ENCODE data around the gene HAPSTR1. TPM values are rescaled to one million over a fixed set of nuclear protein-coding genes. Genes with fewer than 3 reads are reported as not detected.

Gene HAPSTR1
- polyA plus RNA-seq, 4 donors = 11.6 to 31.8 (median 15.0) TPM

- 92 to 98% (median 94%) methylated on average over 3 of the region's 3 CpGs for WGBS, 3 donors
- no peaks in the 10 kb centered on the region for H3K9me3 ChIP-seq (ENCODE audit: control insufficient read depth in 2 of 2, insufficient read depth in 1 of 2, low read depth in 1 of 2, low read length in 1 of 2)
- H3K4me3 ChIP-seq (ENCODE audit: low read depth in 1 of 3, low read length in 3 of 3) = no peak overlapping the region
- H3K27me3 ChIP-seq (ENCODE audit: control insufficient read depth in 3 of 3, insufficient read depth in 3 of 3, low read length in 3 of 3) = no peaks in the 10 kb centered on the region
- FAIRE-seq (no peak), DNase-seq (no peak)
- no peak overlapping the region for H3K27ac ChIP-seq (ENCODE audit: low read depth in 1 of 3, low read length in 2 of 3)
- H3K36me3 ChIP-seq (ENCODE audit: control insufficient read depth in 3 of 3, insufficient read depth in 2 of 3, low read depth in 1 of 3, low read length in 3 of 3) = peaks cover 7 to 14% (median 12%) of the 10 kb centered on the region in 3 donors
- peaks cover 9 to 26% (median 13%) of the 10 kb centered on the region in 3 donors for H3K4me1 ChIP-seq (ENCODE audit: control insufficient read depth in 3 of 3, insufficient read depth in 2 of 3, low read depth in 1 of 3, low read length in 2 of 3)
Observed at GRCh38 chr16:9114842-9115241, 23.4 kb downstream of the HAPSTR1 start.

- H3K27me3 ChIP-seq (ENCODE audit: control insufficient read depth in 3 of 3, insufficient read depth in 3 of 3, low read length in 3 of 3) = no peaks in the 10 kb centered on the region
- FAIRE-seq = no peak
- WGBS, 3 donors = 82 to 89% (median 83%) methylated on average over 3 of the region's 3 CpGs
- no peak for DNase-seq
- H3K27ac ChIP-seq (ENCODE audit: low read depth in 1 of 3, low read length in 2 of 3) = no peak overlapping the region
- no peaks in the 10 kb centered on the region for H3K9me3 ChIP-seq (ENCODE audit: control insufficient read depth in 2 of 2, insufficient read depth in 1 of 2, low read depth in 1 of 2, low read length in 1 of 2)
- H3K4me3 ChIP-seq (ENCODE audit: low read depth in 1 of 3, low read length in 3 of 3) = no peak overlapping the region
- peaks cover 9 to 25% (median 13%) of the 10 kb centered on the region in 3 donors for H3K4me1 ChIP-seq (ENCODE audit: control insufficient read depth in 3 of 3, insufficient read depth in 2 of 3, low read depth in 1 of 3, low read length in 2 of 3)
- H3K36me3 ChIP-seq (ENCODE audit: control insufficient read depth in 3 of 3, insufficient read depth in 2 of 3, low read depth in 1 of 3, low read length in 3 of 3) = peaks cover 10 to 14% (median 14%) of the 10 kb centered on the region in 3 donors
Observed at GRCh38 chr16:9115277-9115676, 23.8 kb downstream of the HAPSTR1 start.

GRCh38 chr16:9116141-9116540 is 24.7 kb downstream of the HAPSTR1 start:
- 98 to 100% (median 98%) methylated on average over 2 of the region's 2 CpGs for WGBS, 3 donors
- Histone ChIP-seq H3K27me3 (ENCODE audit: control insufficient read depth in 3 of 3, insufficient read depth in 3 of 3, low read length in 3 of 3) (no peaks in the 10 kb centered on the region), H3K36me3 (ENCODE audit: control insufficient read depth in 3 of 3, insufficient read depth in 2 of 3, low read depth in 1 of 3, low read length in 3 of 3) (peaks cover 10 to 18% (median 14%) of the 10 kb centered on the region in 3 donors), H3K27ac (ENCODE audit: low read depth in 1 of 3, low read length in 2 of 3) (no peak overlapping the region), H3K4me1 (ENCODE audit: control insufficient read depth in 3 of 3, insufficient read depth in 2 of 3, low read depth in 1 of 3, low read length in 2 of 3) (peaks cover 9 to 22% (median 13%) of the 10 kb centered on the region in 3 donors), H3K4me3 (ENCODE audit: low read depth in 1 of 3, low read length in 3 of 3) (no peak overlapping the region), H3K9me3 (ENCODE audit: control insufficient read depth in 2 of 2, insufficient read depth in 1 of 2, low read depth in 1 of 2, low read length in 1 of 2) (no peaks in the 10 kb centered on the region)
- no peak for FAIRE-seq
- no peak for DNase-seq

- H3K36me3 ChIP-seq (ENCODE audit: control insufficient read depth in 3 of 3, insufficient read depth in 2 of 3, low read depth in 1 of 3, low read length in 3 of 3) = peaks cover 12 to 28% (median 14%) of the 10 kb centered on the region in 3 donors
- no peak for FAIRE-seq
Observed at GRCh38 chr16:9118170-9118569, 26.7 kb downstream of the HAPSTR1 start.

GRCh38 chr16:9119795-9120194 is 28.4 kb downstream of the HAPSTR1 start:
- DNase-seq (no peak), FAIRE-seq (no peak)
- H3K4me1 ChIP-seq (ENCODE audit: control insufficient read depth in 3 of 3, insufficient read depth in 2 of 3, low read depth in 1 of 3, low read length in 2 of 3) = peaks cover 11 to 18% (median 17%) of the 10 kb centered on the region in 3 donors
- 53 to 78% (median 78%) methylated on average over 3 of the region's 3 CpGs for WGBS, 3 donors
- peaks cover 10 to 33% (median 12%) of the 10 kb centered on the region in 3 donors for H3K36me3 ChIP-seq (ENCODE audit: control insufficient read depth in 3 of 3, insufficient read depth in 2 of 3, low read depth in 1 of 3, low read length in 3 of 3)
- no peak overlapping the region for H3K27ac ChIP-seq (ENCODE audit: low read depth in 1 of 3, low read length in 2 of 3)
- H3K27me3 ChIP-seq (ENCODE audit: control insufficient read depth in 3 of 3, insufficient read depth in 3 of 3, low read length in 3 of 3) = no peaks in the 10 kb centered on the region
- H3K4me3 ChIP-seq (ENCODE audit: low read depth in 1 of 3, low read length in 3 of 3) = no peak overlapping the region
- H3K9me3 ChIP-seq (ENCODE audit: control insufficient read depth in 2 of 2, insufficient read depth in 1 of 2, low read depth in 1 of 2, low read length in 1 of 2) = no peaks in the 10 kb centered on the region

More at GRCh38 chr16:9118170-9118569, 26.7 kb downstream of the HAPSTR1 start:
- Histone ChIP-seq H3K27ac (ENCODE audit: low read depth in 1 of 3, low read length in 2 of 3) (no peak overlapping the region), H3K4me1 (ENCODE audit: control insufficient read depth in 3 of 3, insufficient read depth in 2 of 3, low read depth in 1 of 3, low read length in 2 of 3) (peaks cover 8 to 24% (median 12%) of the 10 kb centered on the region in 3 donors), H3K4me3 (ENCODE audit: low read depth in 1 of 3, low read length in 3 of 3) (no peak overlapping the region), H3K9me3 (ENCODE audit: control insufficient read depth in 2 of 2, insufficient read depth in 1 of 2, low read depth in 1 of 2, low read length in 1 of 2) (no peaks in the 10 kb centered on the region), H3K27me3 (ENCODE audit: control insufficient read depth in 3 of 3, insufficient read depth in 3 of 3, low read length in 3 of 3) (no peaks in the 10 kb centered on the region)
- DNase-seq = no peak

GRCh38 chr16:9122342-9122741 is 30.9 kb downstream of the HAPSTR1 start:
- Histone ChIP-seq H3K36me3 (ENCODE audit: control insufficient read depth in 3 of 3, insufficient read depth in 2 of 3, low read depth in 1 of 3, low read length in 3 of 3) (peaks cover 3 to 28% (median 9%) of the 10 kb centered on the region in 3 donors), H3K27ac (ENCODE audit: low read depth in 1 of 3, low read length in 2 of 3) (peak overlapping the region; percentile 27 to 95 (median 91)), H3K4me3 (ENCODE audit: low read depth in 1 of 3, low read length in 3 of 3) (no peak overlapping the region), H3K9me3 (ENCODE audit: control insufficient read depth in 2 of 2, insufficient read depth in 1 of 2, low read depth in 1 of 2, low read length in 1 of 2) (no peaks in the 10 kb centered on the region), H3K4me1 (ENCODE audit: control insufficient read depth in 3 of 3, insufficient read depth in 2 of 3, low read depth in 1 of 3, low read length in 2 of 3) (peaks cover 11 to 18% (median 17%) of the 10 kb centered on the region in 3 donors), H3K27me3 (ENCODE audit: control insufficient read depth in 3 of 3, insufficient read depth in 3 of 3, low read length in 3 of 3) (no peaks in the 10 kb centered on the region)
- FAIRE-seq (no peak), DNase-seq (no peak)
- WGBS, 3 donors = 87 to 91% (median 88%) methylated on average over 5 of the region's 5 CpGs

- Histone ChIP-seq H3K36me3 (ENCODE audit: control insufficient read depth in 3 of 3, insufficient read depth in 2 of 3, low read depth in 1 of 3, low read length in 3 of 3) (peaks cover 3 to 28% (median 6%) of the 10 kb centered on the region in 3 donors), H3K4me3 (ENCODE audit: low read depth in 1 of 3, low read length in 3 of 3) (no peak overlapping the region), H3K27me3 (ENCODE audit: control insufficient read depth in 3 of 3, insufficient read depth in 3 of 3, low read length in 3 of 3) (no peaks in the 10 kb centered on the region), H3K9me3 (ENCODE audit: control insufficient read depth in 2 of 2, insufficient read depth in 1 of 2, low read depth in 1 of 2, low read length in 1 of 2) (no peaks in the 10 kb centered on the region), H3K4me1 (ENCODE audit: control insufficient read depth in 3 of 3, insufficient read depth in 2 of 3, low read depth in 1 of 3, low read length in 2 of 3) (peaks cover 11 to 20% (median 17%) of the 10 kb centered on the region in 3 donors), H3K27ac (ENCODE audit: low read depth in 1 of 3, low read length in 2 of 3) (peak overlapping the region; percentile 65 to 95 (median 91))
- no peak for FAIRE-seq
- peak; percentile 58 to 88 for DNase-seq
- 38 to 64% (median 41%) methylated on average over 2 of the region's 2 CpGs for WGBS, 3 donors
Observed at GRCh38 chr16:9122969-9123368, 31.5 kb downstream of the HAPSTR1 start.

GRCh38 chr16:9123401-9123800 is 32.0 kb downstream of the HAPSTR1 start:
- no peak for DNase-seq

GRCh38 chr16:9123871-9124270 is 32.4 kb downstream of the HAPSTR1 start:
- WGBS, 3 donors = 12 to 47% (median 24%) methylated on average over 5 of the region's 5 CpGs
- Histone ChIP-seq H3K27me3 (ENCODE audit: control insufficient read depth in 3 of 3, insufficient read depth in 3 of 3, low read length in 3 of 3) (no peaks in the 10 kb centered on the region), H3K4me3 (ENCODE audit: low read depth in 1 of 3, low read length in 3 of 3) (no peak overlapping the region), H3K4me1 (ENCODE audit: control insufficient read depth in 3 of 3, insufficient read depth in 2 of 3, low read depth in 1 of 3, low read length in 2 of 3) (peaks cover 11 to 20% (median 17%) of the 10 kb centered on the region in 3 donors), H3K27ac (ENCODE audit: low read depth in 1 of 3, low read length in 2 of 3) (peak overlapping the region in 2 of 3 donors; percentile 91 to 95), H3K36me3 (ENCODE audit: control insufficient read depth in 3 of 3, insufficient read depth in 2 of 3, low read depth in 1 of 3, low read length in 3 of 3) (peaks cover 3 to 28% (median 6%) of the 10 kb centered on the region in 3 donors), H3K9me3 (ENCODE audit: control insufficient read depth in 2 of 2, insufficient read depth in 1 of 2, low read depth in 1 of 2, low read length in 1 of 2) (no peaks in the 10 kb centered on the region)
- FAIRE-seq = no peak
- peak in 1 of 2 donors; percentile 94 for DNase-seq

More at GRCh38 chr16:9123401-9123800, 32.0 kb downstream of the HAPSTR1 start:
- H3K27ac ChIP-seq (ENCODE audit: low read depth in 1 of 3, low read length in 2 of 3) = peak overlapping the region; percentile 65 to 95 (median 91)
- no peak for FAIRE-seq
- WGBS, 3 donors = 66 to 88% (median 80%) methylated on average over 7 of the region's 7 CpGs
- H3K27me3 ChIP-seq (ENCODE audit: control insufficient read depth in 3 of 3, insufficient read depth in 3 of 3, low read length in 3 of 3) = no peaks in the 10 kb centered on the region
- no peak overlapping the region for H3K4me3 ChIP-seq (ENCODE audit: low read depth in 1 of 3, low read length in 3 of 3)
- no peaks in the 10 kb centered on the region for H3K9me3 ChIP-seq (ENCODE audit: control insufficient read depth in 2 of 2, insufficient read depth in 1 of 2, low read depth in 1 of 2, low read length in 1 of 2)
- H3K36me3 ChIP-seq (ENCODE audit: control insufficient read depth in 3 of 3, insufficient read depth in 2 of 3, low read depth in 1 of 3, low read length in 3 of 3) = peaks cover 3 to 28% (median 6%) of the 10 kb centered on the region in 3 donors
- H3K4me1 ChIP-seq (ENCODE audit: control insufficient read depth in 3 of 3, insufficient read depth in 2 of 3, low read depth in 1 of 3, low read length in 2 of 3) = peaks cover 11 to 20% (median 17%) of the 10 kb centered on the region in 3 donors
